Tibial nerve (tissue), 4 donors: ENCODE data around the gene GON4L.
"Not testable (repeated sequence)": the region's sequence is repeated elsewhere in the genome, so short reads cannot be mapped to it uniquely, and the experiment has no call there.

Source experiments
- EP300 ChIP-seq, 2 donors: sonication (generic); formaldehyde crosslinking; IDR thresholded peaks; one replicate each; pipeline ENCODE4 v1.6.1; 2017; ENCODE audit warnings: antibody characterized with exemption in 2 of 2, mild to moderate bottlenecking in 1 of 2
- POLR2A ChIP-seq, 2 donors: fragments of 450-650 bp; IDR thresholded peaks; one replicate each; pipeline ENCODE4 v1.6.1; 2017; ENCODE audit warnings: antibody characterized with exemption in 2 of 2, mild to moderate bottlenecking in 2 of 2, moderate library complexity in 2 of 2
- TF ChIP-seq, protein P1 (sequence below), 5 experiments: fragments of 200-600 bp in 3 of 5; fragments of 450-650 bp in 2 of 5; sonication (generic) in 3 of 5; IDR thresholded peaks; one replicate each; pipeline ENCODE4 v1.5.1; 2016 to 2019; ENCODE audit warnings: antibody characterized with exemption in 5 of 5, mild to moderate bottlenecking in 3 of 5, moderate library complexity in 2 of 5

DNA sequence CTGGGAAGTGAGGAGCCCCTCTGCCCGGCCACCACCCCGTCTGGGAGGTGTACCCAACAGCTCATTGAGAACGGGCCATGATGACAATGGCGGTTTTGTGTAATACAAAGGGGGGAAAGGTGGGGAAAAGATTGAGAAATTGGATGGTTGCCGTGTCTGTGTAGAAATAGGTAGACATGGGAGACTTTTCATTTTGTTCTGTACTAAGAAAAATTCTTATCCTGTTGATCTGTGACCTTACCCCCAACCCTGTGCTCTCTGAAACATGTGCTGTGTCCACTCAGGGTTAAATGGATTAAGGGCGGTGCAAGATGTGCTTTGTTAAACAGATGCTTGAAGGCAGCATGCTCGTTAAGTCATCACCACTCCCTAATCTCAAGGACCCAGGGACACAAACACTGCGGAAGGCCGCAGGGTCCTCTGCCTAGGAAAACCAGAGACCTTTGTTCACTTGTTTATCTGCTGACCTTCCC is 22.1 kb downstream of the GON4L start:
- TF ChIP-seq, protein P1, sequence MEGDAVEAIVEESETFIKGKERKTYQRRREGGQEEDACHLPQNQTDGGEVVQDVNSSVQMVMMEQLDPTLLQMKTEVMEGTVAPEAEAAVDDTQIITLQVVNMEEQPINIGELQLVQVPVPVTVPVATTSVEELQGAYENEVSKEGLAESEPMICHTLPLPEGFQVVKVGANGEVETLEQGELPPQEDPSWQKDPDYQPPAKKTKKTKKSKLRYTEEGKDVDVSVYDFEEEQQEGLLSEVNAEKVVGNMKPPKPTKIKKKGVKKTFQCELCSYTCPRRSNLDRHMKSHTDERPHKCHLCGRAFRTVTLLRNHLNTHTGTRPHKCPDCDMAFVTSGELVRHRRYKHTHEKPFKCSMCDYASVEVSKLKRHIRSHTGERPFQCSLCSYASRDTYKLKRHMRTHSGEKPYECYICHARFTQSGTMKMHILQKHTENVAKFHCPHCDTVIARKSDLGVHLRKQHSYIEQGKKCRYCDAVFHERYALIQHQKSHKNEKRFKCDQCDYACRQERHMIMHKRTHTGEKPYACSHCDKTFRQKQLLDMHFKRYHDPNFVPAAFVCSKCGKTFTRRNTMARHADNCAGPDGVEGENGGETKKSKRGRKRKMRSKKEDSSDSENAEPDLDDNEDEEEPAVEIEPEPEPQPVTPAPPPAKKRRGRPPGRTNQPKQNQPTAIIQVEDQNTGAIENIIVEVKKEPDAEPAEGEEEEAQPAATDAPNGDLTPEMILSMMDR (IDR thresholded peaks at IDR 0.05): not testable (repeated sequence)
- not testable (repeated sequence) for TF ChIP-seq POLR2A, EP300 (IDR thresholded peaks at IDR 0.05)
